ENCODE data around the gene CUL4B. TPM values are rescaled to one million over a fixed set of nuclear protein-coding genes. Genes with fewer than 3 reads are reported as not detected.

The CUL4B gene
- total RNA-seq, 4 donors from 2014 or later, result 18.6 to 47.2 (median 28.4) TPM

DNA sequence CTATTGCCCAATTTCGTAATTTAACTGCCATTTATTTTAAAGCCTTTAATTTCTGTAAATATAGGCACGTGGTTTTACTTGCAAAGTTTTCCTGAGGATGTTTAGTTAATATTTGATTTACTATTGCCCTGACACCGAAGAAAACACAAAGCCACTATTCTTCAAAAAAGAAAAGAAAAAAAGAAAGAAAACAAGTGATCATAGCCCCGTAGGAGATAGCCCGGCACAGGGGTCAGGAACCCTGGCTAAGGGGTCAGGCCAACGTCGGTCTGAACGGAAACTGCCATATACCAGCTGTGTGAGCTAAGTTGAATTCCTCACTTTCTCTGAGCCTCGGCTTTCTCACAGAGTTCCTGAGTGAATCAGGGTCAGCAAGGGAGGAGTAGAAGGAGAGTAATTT, 74.0 kb downstream of the CUL4B start:
- Histone ChIP-seq H3K4me1 (no peaks in the 10 kb centered on the region), H3K4me3 (no peak overlapping the region), H3K9me3 (no peaks in the 10 kb centered on the region), H3K36me3 (no peaks in the 10 kb centered on the region), H3K27ac (no peak overlapping the region), H3K27me3 (no peaks in the 10 kb centered on the region)
- 59% methylated on average over 9 of the region's 9 CpGs for WGBS
- no peak for TF ChIP-seq POLR2AphosphoS5 (IDR thresholded peaks at IDR 0.05)
- TF ChIP-seq, protein P1, sequence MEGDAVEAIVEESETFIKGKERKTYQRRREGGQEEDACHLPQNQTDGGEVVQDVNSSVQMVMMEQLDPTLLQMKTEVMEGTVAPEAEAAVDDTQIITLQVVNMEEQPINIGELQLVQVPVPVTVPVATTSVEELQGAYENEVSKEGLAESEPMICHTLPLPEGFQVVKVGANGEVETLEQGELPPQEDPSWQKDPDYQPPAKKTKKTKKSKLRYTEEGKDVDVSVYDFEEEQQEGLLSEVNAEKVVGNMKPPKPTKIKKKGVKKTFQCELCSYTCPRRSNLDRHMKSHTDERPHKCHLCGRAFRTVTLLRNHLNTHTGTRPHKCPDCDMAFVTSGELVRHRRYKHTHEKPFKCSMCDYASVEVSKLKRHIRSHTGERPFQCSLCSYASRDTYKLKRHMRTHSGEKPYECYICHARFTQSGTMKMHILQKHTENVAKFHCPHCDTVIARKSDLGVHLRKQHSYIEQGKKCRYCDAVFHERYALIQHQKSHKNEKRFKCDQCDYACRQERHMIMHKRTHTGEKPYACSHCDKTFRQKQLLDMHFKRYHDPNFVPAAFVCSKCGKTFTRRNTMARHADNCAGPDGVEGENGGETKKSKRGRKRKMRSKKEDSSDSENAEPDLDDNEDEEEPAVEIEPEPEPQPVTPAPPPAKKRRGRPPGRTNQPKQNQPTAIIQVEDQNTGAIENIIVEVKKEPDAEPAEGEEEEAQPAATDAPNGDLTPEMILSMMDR (IDR thresholded peaks at IDR 0.05), result no peak
- TF ChIP-seq EP300 (IDR thresholded peaks at IDR 0.05), result no peak
- DNase-seq (ENCODE audit: low spot score in 2 of 2), result no peak

DNA sequence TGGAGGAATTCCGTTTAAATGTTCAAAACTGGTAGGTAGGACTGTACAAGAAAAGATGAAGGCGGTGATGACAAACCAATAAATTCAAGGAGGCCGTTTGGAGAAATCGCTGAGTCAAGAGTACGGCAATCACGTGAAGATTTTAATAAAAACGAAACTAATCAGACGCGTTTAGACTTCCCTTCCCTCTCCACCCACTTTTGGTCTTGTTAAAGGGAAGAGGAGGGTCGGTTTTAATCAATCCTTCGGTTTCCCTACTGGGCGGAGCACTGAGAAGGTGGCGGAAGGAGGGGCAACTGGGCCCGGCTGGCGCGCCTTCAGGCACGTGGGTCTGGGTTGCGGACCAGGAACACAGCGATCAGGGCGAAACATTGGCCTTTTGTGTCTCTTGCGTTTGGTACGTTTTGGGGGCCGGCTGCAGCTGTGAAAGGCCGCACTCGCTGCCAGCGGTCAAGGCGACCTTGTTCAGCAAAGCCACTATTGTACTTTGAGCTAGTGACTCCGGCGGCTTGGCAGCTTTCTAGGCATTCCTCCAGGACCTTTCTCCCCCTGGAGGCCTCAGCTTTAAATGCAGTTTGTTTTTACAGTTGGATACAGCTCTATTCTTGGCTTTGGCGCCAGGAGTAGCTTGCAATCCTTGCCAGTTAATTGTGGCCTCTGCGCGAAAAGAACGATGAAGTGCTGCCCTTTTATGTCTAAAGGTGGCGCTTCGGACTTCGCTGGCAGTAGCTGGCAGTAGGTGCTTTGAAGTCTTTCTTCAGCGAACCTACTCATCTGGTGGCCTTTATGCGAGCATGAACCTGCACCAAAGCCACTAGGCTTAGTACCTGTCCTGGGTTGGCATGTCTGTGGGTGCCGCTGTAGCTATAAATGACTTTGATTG, 74.9 kb downstream of the CUL4B start:
- Histone ChIP-seq H3K4me3 (peak overlapping the region; percentile 50), H3K27ac (peak overlapping the region; percentile 90)

DNA sequence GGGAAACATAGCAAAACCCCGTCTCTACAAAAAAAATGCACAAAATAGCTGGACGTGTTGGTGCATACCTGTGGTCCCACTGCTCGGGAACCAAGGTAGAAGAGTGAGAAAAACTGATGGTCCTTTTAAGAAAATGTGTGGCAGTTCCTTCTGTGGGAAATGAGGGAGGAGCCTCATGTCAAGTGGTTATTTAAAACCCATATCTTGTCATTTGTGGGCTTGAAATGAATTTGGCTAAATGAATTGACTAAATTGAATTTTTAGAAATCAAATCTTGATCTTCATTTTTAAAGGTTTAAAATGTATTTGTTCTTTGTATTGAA, 75.5 kb downstream of the CUL4B start:
- Histone ChIP-seq H3K9me3 (no peaks in the 10 kb centered on the region), H3K36me3 (no peaks in the 10 kb centered on the region), H3K4me1 (no peaks in the 10 kb centered on the region), H3K27me3 (no peaks in the 10 kb centered on the region), H3K27ac (peak overlapping the region; percentile 90), H3K4me3 (peak overlapping the region; percentile 50)
- 63% methylated on average over 3 of the region's 3 CpGs for WGBS
- TF ChIP-seq POLR2AphosphoS5 (IDR thresholded peaks at IDR 0.05) (no peak), POLR2A (IDR thresholded peaks at IDR 0.05) (no peak), EP300 (IDR thresholded peaks at IDR 0.05) (no peak)
- TF ChIP-seq, protein P1 (IDR thresholded peaks at IDR 0.05), result no peak
- DNase-seq (ENCODE audit: low spot score in 2 of 2), result no peak

More for the DNA sequence above, 74.9 kb downstream of the CUL4B start:
- Histone ChIP-seq H3K36me3 (no peaks in the 10 kb centered on the region), H3K4me1 (no peaks in the 10 kb centered on the region), H3K27me3 (no peaks in the 10 kb centered on the region), H3K9me3 (no peaks in the 10 kb centered on the region)
- TF ChIP-seq, protein P1 (IDR thresholded peaks at IDR 0.05), result peak; percentile 51 to 57
- TF ChIP-seq POLR2A (IDR thresholded peaks at IDR 0.05) (peak in 1 of 2 donors; percentile 32), EP300 (IDR thresholded peaks at IDR 0.05) (no peak), POLR2AphosphoS5 (IDR thresholded peaks at IDR 0.05) (peak in 1 of 3 donors; percentile 49)
- WGBS, result 36% methylated on average over 39 of the region's 39 CpGs
- DNase-seq (ENCODE audit: low spot score in 2 of 2), result peak; percentile 75 to 81

DNA sequence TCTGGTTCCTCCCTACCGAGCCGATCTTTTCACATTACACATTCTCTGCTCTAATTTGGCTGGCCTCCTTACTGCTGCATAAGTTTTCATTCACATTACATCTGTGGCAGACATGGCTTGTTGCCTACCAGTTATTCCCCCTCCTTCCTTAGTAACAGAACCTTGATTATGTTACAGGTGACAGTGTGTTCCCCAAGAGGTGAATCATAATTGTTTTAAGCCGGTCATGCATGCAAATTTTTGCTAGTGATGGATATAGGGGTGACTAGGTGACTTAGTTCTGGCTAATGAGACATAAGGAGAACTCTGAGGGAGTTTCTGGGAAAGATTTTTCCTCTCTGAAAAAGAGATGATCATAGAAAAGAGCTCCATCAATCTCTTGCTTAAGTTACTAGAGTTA, 83.3 kb downstream of the CUL4B start:
- TF ChIP-seq POLR2A (IDR thresholded peaks at IDR 0.05) (no peak), POLR2AphosphoS5 (IDR thresholded peaks at IDR 0.05) (no peak), EP300 (IDR thresholded peaks at IDR 0.05) (no peak)
- TF ChIP-seq, protein P1 (IDR thresholded peaks at IDR 0.05), result no peak
- 80% methylated on average over 3 of the region's 3 CpGs for WGBS
- H3K27ac ChIP-seq, result no peak overlapping the region

DNA sequence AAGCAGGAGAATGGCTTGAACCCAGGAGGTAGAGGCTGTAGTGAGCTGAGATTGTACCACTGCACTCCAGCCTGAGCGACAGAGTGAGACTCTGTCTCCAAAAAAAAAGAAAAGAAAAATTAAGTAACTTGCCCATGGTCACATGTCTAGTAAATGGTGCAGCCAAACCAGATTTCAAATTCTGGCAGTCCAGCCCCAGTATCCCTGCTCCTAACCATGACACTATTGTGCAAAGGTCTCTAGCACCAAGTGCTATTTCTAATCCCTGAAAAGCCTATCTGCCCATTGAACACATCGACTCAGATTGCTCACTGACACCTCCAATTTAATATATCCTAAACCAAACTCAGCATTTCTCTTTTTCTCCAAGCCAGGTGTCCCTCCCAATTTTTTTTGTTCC, 84.0 kb downstream of the CUL4B start:
- Histone ChIP-seq H3K27ac (no peak overlapping the region), H3K4me3 (no peak overlapping the region), H3K4me1 (no peaks in the 10 kb centered on the region), H3K9me3 (no peaks in the 10 kb centered on the region), H3K36me3 (no peaks in the 10 kb centered on the region), H3K27me3 (no peaks in the 10 kb centered on the region)
- no peak for DNase-seq (ENCODE audit: low spot score in 2 of 2)
- TF ChIP-seq POLR2AphosphoS5 (IDR thresholded peaks at IDR 0.05) (no peak), POLR2A (IDR thresholded peaks at IDR 0.05) (no peak), EP300 (IDR thresholded peaks at IDR 0.05) (no peak)
- TF ChIP-seq, protein P1 (IDR thresholded peaks at IDR 0.05), result no peak
- WGBS, result 73% methylated on average over 2 of the region's 2 CpGs

More for the DNA sequence above, 83.3 kb downstream of the CUL4B start:
- Histone ChIP-seq H3K36me3 (no peaks in the 10 kb centered on the region), H3K4me1 (no peaks in the 10 kb centered on the region), H3K27me3 (no peaks in the 10 kb centered on the region), H3K9me3 (no peaks in the 10 kb centered on the region), H3K4me3 (no peak overlapping the region)
- DNase-seq (ENCODE audit: low spot score in 2 of 2), result no peak
